Measurements from ENCODE around the gene ALDH16A1. TPM values are rescaled to one million over a fixed set of nuclear protein-coding genes. Genes with fewer than 3 reads are reported as not detected.

ALDH16A1 gene
- total and polyA plus RNA-seq, 2 experiments from 2014 or later, result 29.9 to 38.7 TPM

DNA sequence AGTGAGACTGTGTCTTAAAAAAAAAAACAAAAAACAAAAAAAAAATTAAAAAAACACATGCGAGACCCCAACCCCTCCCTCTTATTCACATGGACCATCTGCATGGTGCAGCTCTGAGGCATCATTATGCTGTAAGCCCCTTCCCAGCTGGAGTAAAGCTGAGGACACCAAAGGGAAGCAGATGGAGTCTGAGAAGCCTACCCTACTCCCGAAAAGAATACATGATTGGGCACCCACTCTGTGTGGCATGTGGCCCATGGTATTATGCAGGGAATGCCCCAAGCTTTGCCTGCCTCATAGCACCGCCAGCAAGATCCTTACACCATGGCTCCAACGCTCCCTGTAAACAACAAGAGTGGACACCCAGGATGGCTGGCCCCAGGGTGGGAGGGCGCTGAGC is 34.5 kb upstream of the ALDH16A1 start:
- 88% methylated on average over 5 of the region's 5 CpGs for WGBS (ENCODE audit: low lambda C conversion rate, missing lambda C conversion rate)

DNA sequence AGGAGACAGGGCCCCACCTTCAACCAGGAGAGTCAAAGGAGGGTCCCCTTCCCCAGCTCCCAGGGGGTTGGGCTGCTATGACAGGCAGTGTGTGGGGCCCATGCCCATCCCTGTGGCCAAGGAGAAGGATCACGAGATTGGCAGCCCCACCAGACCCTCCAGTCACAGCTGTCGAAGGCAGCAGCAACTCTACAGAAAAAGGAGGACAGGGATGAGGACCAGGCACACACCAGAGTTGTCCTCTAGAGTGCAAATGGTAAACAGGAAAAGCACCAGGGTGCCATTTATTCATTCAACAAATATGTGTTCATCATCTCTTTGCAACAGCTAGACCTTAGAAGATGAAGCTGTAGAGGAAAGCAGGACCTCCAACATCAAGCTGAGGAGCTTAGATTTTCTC is 33.9 kb upstream of the ALDH16A1 start:
- TF ChIP-seq, protein P1, sequence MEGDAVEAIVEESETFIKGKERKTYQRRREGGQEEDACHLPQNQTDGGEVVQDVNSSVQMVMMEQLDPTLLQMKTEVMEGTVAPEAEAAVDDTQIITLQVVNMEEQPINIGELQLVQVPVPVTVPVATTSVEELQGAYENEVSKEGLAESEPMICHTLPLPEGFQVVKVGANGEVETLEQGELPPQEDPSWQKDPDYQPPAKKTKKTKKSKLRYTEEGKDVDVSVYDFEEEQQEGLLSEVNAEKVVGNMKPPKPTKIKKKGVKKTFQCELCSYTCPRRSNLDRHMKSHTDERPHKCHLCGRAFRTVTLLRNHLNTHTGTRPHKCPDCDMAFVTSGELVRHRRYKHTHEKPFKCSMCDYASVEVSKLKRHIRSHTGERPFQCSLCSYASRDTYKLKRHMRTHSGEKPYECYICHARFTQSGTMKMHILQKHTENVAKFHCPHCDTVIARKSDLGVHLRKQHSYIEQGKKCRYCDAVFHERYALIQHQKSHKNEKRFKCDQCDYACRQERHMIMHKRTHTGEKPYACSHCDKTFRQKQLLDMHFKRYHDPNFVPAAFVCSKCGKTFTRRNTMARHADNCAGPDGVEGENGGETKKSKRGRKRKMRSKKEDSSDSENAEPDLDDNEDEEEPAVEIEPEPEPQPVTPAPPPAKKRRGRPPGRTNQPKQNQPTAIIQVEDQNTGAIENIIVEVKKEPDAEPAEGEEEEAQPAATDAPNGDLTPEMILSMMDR (IDR thresholded peaks at IDR 0.05; ENCODE audit: poor library complexity), result no peak
- no peak for TF ChIP-seq EZH2phosphoT487 (IDR thresholded peaks at IDR 0.05; ENCODE audit: low read depth, severe bottlenecking, unreplicated experiment)
- TF ChIP-seq EZH2 (IDR thresholded peaks at IDR 0.05; ENCODE audit: borderline replicate concordance), result no peak
- no peaks in the 10 kb centered on the region for H3K79me2 ChIP-seq
- peaks cover 78% of the 10 kb centered on the region for H3K27me3 ChIP-seq
- H3K4me3 ChIP-seq, result no peak overlapping the region
- H2AFZ ChIP-seq, result no peak overlapping the region
- H3K9me2 ChIP-seq (replicated peaks; ENCODE audit: insufficient read depth), result no peaks in the 10 kb centered on the region
- no peaks in the 10 kb centered on the region for H3K36me3 ChIP-seq (replicated peaks; ENCODE audit: insufficient read depth, low read depth)
- no peaks in the 10 kb centered on the region for H3K9me3 ChIP-seq (ENCODE audit: low read depth)
- 88% methylated on average over 2 of the region's 2 CpGs for WGBS (ENCODE audit: low lambda C conversion rate, missing lambda C conversion rate)
- peaks cover 3% of the 10 kb centered on the region for H3K4me1 ChIP-seq (ENCODE audit: insufficient read depth)
- no peak overlapping the region for H3K4me2 ChIP-seq
- no peak overlapping the region for H3K27ac ChIP-seq
- H4K20me1 ChIP-seq (ENCODE audit: insufficient read depth, poor library complexity, severe bottlenecking), result no peaks in the 10 kb centered on the region
- no peak for DNase-seq (ENCODE audit: low spot score)

More for the DNA sequence above, 34.5 kb upstream of the ALDH16A1 start:
- H3K27me3 ChIP-seq, result peaks cover 71% of the 10 kb centered on the region
- TF ChIP-seq EZH2 (IDR thresholded peaks at IDR 0.05; ENCODE audit: borderline replicate concordance), result no peak
- TF ChIP-seq EZH2phosphoT487 (IDR thresholded peaks at IDR 0.05; ENCODE audit: low read depth, severe bottlenecking, unreplicated experiment), result no peak
- TF ChIP-seq, protein P1 (IDR thresholded peaks at IDR 0.05; ENCODE audit: poor library complexity), result no peak
- no peaks in the 10 kb centered on the region for H3K36me3 ChIP-seq (replicated peaks; ENCODE audit: insufficient read depth, low read depth)
- H3K4me3 ChIP-seq, result no peak overlapping the region
- DNase-seq (ENCODE audit: low spot score), result no peak
- H3K4me1 ChIP-seq (ENCODE audit: insufficient read depth), result peaks cover 3% of the 10 kb centered on the region
- no peak overlapping the region for H2AFZ ChIP-seq
- no peaks in the 10 kb centered on the region for H3K9me2 ChIP-seq (replicated peaks; ENCODE audit: insufficient read depth)
- no peaks in the 10 kb centered on the region for H4K20me1 ChIP-seq (ENCODE audit: insufficient read depth, poor library complexity, severe bottlenecking)
- H3K9me3 ChIP-seq (ENCODE audit: low read depth), result no peaks in the 10 kb centered on the region
- H3K79me2 ChIP-seq, result no peaks in the 10 kb centered on the region
- no peak overlapping the region for H3K4me2 ChIP-seq
- no peak overlapping the region for H3K27ac ChIP-seq

DNA sequence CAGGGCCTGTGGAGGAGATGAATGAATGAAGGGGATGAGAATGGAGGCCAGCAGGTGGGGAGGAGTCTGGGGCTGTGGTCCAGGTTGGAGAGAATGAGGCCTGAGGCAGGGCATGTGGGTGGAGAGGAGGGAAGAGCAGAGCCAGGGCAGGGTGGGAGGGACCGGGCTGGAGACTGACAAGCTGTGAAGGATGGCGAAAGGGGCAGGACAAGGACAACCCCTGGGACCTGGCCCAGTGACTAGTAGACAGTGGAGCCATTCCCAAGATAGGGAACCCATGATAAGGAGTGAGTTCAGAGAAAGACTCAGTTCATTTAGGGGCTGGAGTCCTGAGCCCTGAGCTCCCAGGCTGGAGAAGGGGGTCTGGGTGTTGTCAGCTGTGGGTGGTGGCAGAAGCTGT is 32.8 kb upstream of the ALDH16A1 start:
- TF ChIP-seq, protein P1 (IDR thresholded peaks at IDR 0.05; ENCODE audit: poor library complexity), result no peak
- TF ChIP-seq EZH2phosphoT487 (IDR thresholded peaks at IDR 0.05; ENCODE audit: low read depth, severe bottlenecking, unreplicated experiment), result no peak
- TF ChIP-seq EZH2 (IDR thresholded peaks at IDR 0.05; ENCODE audit: borderline replicate concordance), result no peak
- Histone ChIP-seq H2AFZ (no peak overlapping the region), H3K36me3 (replicated peaks; ENCODE audit: insufficient read depth, low read depth) (no peaks in the 10 kb centered on the region), H3K9me3 (ENCODE audit: low read depth) (no peaks in the 10 kb centered on the region), H3K27ac (no peak overlapping the region), H3K4me3 (no peak overlapping the region), H3K4me1 (ENCODE audit: insufficient read depth) (peaks cover 3% of the 10 kb centered on the region), H3K9me2 (replicated peaks; ENCODE audit: insufficient read depth) (no peaks in the 10 kb centered on the region), H3K27me3 (peaks cover 88% of the 10 kb centered on the region), H4K20me1 (ENCODE audit: insufficient read depth, poor library complexity, severe bottlenecking) (no peaks in the 10 kb centered on the region), H3K4me2 (no peak overlapping the region), H3K79me2 (no peaks in the 10 kb centered on the region)
- WGBS (ENCODE audit: low lambda C conversion rate, missing lambda C conversion rate), result no CpG with 5 or more reads among the region's 2 CpGs
- no peak for DNase-seq (ENCODE audit: low spot score)
